GM12891 (cell line): ENCODE data around the gene CYB5R4.

Experiments
- POLR2A ChIP-seq: IDR thresholded peaks from 2 replicates; pipeline ENCODE4 v1.6.1; 2011; ENCODE audit warnings: low read depth, low read length, control low read depth
- POLR2AphosphoS5 ChIP-seq: IDR thresholded peaks from 2 replicates; pipeline ENCODE4 v1.6.1; 2011; ENCODE audit warnings: low read depth, low read length, control low read depth
- SPI1 ChIP-seq: IDR thresholded peaks from 2 replicates; pipeline ENCODE4 v1.6.1; 2011; ENCODE audit warnings: low read depth, low read length, control low read depth
- TAF1 ChIP-seq: IDR thresholded peaks from 2 replicates; pipeline ENCODE4 v1.6.1; 2011; ENCODE audit warnings: low read depth, low read length, control low read depth

GRCh38 chr6:83976871-83977270 lies 117.4 kb downstream of the CYB5R4 start:
- TF ChIP-seq POLR2A (no peak), SPI1 (no peak), POLR2AphosphoS5 (no peak), TAF1 (no peak)
